ENCODE data around the gene JPH4. TPM values are rescaled to one million over a fixed set of nuclear protein-coding genes. Genes with fewer than 3 reads are reported as not detected.
A peak's percentile ranks its signal among the peaks of the same experiment; 100 is the strongest.

Gene JPH4
- total RNA-seq, 1 donor from 2014 or later: 0.20 TPM

- H3K27me3 Mint-ChIP-seq (ENCODE audit: low read depth): no peaks in the 10 kb centered on the region
- peak; percentile 36 for DNase-seq (ENCODE audit: low spot score)
Observed at GRCh38 chr14:23558346-23559009, 20.1 kb downstream of the JPH4 start.

GRCh38 chr14:23557946-23558345 lies 20.6 kb downstream of the JPH4 start:
- Mint-ChIP-seq H3K9me3 (ENCODE audit: low read depth) (no peaks in the 10 kb centered on the region), H3K4me3 (ENCODE audit: unreplicated experiment) (peak overlapping the region; percentile 50), H3K27me3 (ENCODE audit: low read depth) (no peaks in the 10 kb centered on the region), H3K4me1 (ENCODE audit: low read depth) (peaks cover 31% of the 10 kb centered on the region), H3K36me3 (ENCODE audit: low read depth) (peaks cover 6% of the 10 kb centered on the region), H3K27ac (ENCODE audit: unreplicated experiment) (peak overlapping the region; percentile 0)
- no peak for DNase-seq (ENCODE audit: low spot score)
- TF ChIP-seq CTCF (IDR thresholded peaks at IDR 0.05): no peak

More at GRCh38 chr14:23558346-23559009, 20.1 kb downstream of the JPH4 start:
- Mint-ChIP-seq H3K4me1 (ENCODE audit: low read depth) (peaks cover 31% of the 10 kb centered on the region), H3K36me3 (ENCODE audit: low read depth) (peaks cover 6% of the 10 kb centered on the region), H3K9me3 (ENCODE audit: low read depth) (no peaks in the 10 kb centered on the region), H3K27ac (ENCODE audit: unreplicated experiment) (no peak overlapping the region), H3K4me3 (ENCODE audit: unreplicated experiment) (no peak overlapping the region)
- no peak for TF ChIP-seq CTCF (IDR thresholded peaks at IDR 0.05)

- Mint-ChIP-seq H3K27ac (ENCODE audit: unreplicated experiment) (peak overlapping the region; percentile 0), H3K27me3 (ENCODE audit: low read depth) (no peaks in the 10 kb centered on the region), H3K4me1 (ENCODE audit: low read depth) (peaks cover 31% of the 10 kb centered on the region), H3K4me3 (ENCODE audit: unreplicated experiment) (peak overlapping the region; percentile 50), H3K9me3 (ENCODE audit: low read depth) (no peaks in the 10 kb centered on the region), H3K36me3 (ENCODE audit: low read depth) (peaks cover 6% of the 10 kb centered on the region)
- DNase-seq (ENCODE audit: low spot score): no peak
- TF ChIP-seq CTCF (IDR thresholded peaks at IDR 0.05): no peak
Observed at GRCh38 chr14:23557521-23557920, 21.1 kb downstream of the JPH4 start.

- peak; percentile 67 for DNase-seq (ENCODE audit: low spot score)
- Mint-ChIP-seq H3K4me1 (ENCODE audit: low read depth) (peaks cover 32% of the 10 kb centered on the region), H3K27ac (ENCODE audit: unreplicated experiment) (peak overlapping the region; percentile 93), H3K36me3 (ENCODE audit: low read depth) (peaks cover 6% of the 10 kb centered on the region), H3K27me3 (ENCODE audit: low read depth) (no peaks in the 10 kb centered on the region), H3K4me3 (ENCODE audit: unreplicated experiment) (peak overlapping the region; percentile 91), H3K9me3 (ENCODE audit: low read depth) (no peaks in the 10 kb centered on the region)
- no peak for TF ChIP-seq CTCF (IDR thresholded peaks at IDR 0.05)
Observed at GRCh38 chr14:23556700-23557440, 21.7 kb downstream of the JPH4 start.

GRCh38 chr14:23555882-23556699 lies 22.5 kb downstream of the JPH4 start, which contains the start of gene THTPA:
Gene THTPA, plus strand, starts transcription at chr14:23556271. Its CDS starts 487 bp downstream, at chr14:23556758.
- no peak for TF ChIP-seq CTCF (IDR thresholded peaks at IDR 0.05)
- DNase-seq (ENCODE audit: low spot score): peak; percentile 98

More at GRCh38 chr14:23555882-23556699, 22.5 kb downstream of the JPH4 start, which contains the start of gene THTPA:
- Mint-ChIP-seq H3K4me1 (ENCODE audit: low read depth) (peaks cover 34% of the 10 kb centered on the region), H3K4me3 (ENCODE audit: unreplicated experiment) (peak within 1 kb of the TSS; percentile 91), H3K27me3 (ENCODE audit: low read depth) (no peaks in the 10 kb centered on the region), H3K27ac (ENCODE audit: unreplicated experiment) (peak within 1 kb of the TSS; percentile 93), H3K9me3 (ENCODE audit: low read depth) (no peaks in the 10 kb centered on the region), H3K36me3 (ENCODE audit: low read depth) (peaks cover 6% of the 10 kb centered on the region)
